Measurements from ENCODE around the gene EVX2.

DNA sequence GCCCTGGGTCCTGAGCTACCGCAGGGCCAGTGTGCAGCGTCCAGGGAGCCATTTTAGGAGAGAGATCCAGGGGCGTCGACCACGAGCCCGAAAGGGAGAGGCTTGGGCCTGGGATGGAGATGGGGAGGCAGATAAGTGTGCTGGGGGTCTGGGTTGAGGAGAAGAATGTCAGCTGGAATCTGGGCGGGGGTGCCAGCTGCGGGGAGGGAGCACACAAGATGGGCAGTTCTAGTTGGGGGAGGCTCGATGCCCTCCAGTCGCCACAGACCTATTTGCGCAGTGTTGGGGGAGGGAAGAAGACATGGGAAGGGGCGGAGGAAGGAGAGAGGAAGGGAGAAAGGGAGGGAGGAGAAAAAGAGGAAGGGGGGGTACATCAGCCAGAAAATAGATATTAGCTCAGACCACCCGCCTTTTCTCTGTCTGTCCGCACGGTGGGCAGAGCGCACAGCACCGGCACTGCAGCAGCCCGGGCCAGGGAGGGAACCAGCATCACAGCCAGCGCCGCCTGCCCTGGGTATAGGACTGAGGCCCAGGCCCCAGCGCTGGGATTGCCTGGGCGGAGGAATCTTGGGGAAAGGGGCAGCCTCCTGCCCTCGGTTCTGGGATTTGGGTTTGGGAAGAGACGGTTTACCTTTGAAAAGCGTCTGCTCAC, 21.4 kb upstream of the EVX2 start:
- TF ChIP-seq CTCF (conservative IDR thresholded peaks at IDR 0.05; ENCODE audit: low read depth, low read length) (no peak), FOS (IDR thresholded peaks at IDR 0.05; ENCODE audit: low read depth, low read length) (no peak), CHD1 (IDR thresholded peaks at IDR 0.05; ENCODE audit: low read depth, low read length) (no peak), RFX5 (IDR thresholded peaks at IDR 0.05; ENCODE audit: low read depth, low read length) (no peak), USF2 (IDR thresholded peaks at IDR 0.05; ENCODE audit: low read depth, low read length) (no peak), POLR2A (IDR thresholded peaks at IDR 0.05; ENCODE audit: low read depth, low read length) (no peak), RAD21 (IDR thresholded peaks at IDR 0.05; ENCODE audit: low read length) (no peak)

Measured in IMR-90 (cell line).